Transverse colon (tissue), 4 donors: ENCODE data around the gene KRI1.
A peak's percentile ranks its signal among the peaks of the same experiment; 100 is the strongest.

Experiments
- CTCF ChIP-seq, 5 experiments: fragments of 200-600 bp in 3 of 5; fragments of 450-650 bp in 2 of 5; sonication (generic) in 3 of 5; IDR thresholded peaks; 1 replicate in 2 of 5; 2 replicates in 3 of 5; pipeline ENCODE4 v1.5.1; 2016 to 2017; ENCODE audit warnings: antibody characterized with exemption in 5 of 5, inconsistent platforms in 3 of 5, mild to moderate bottlenecking in 2 of 5, moderate library complexity in 1 of 5
- EP300 ChIP-seq: sonication (generic); formaldehyde crosslinking; IDR thresholded peaks from one replicate; pipeline ENCODE4 v1.6.1; 2017; ENCODE audit warnings: antibody characterized with exemption, low read depth
- POLR2A ChIP-seq: fragments of 450-650 bp; IDR thresholded peaks from one replicate; pipeline ENCODE4 v1.6.1; 2016; ENCODE audit warnings: antibody characterized with exemption, mild to moderate bottlenecking, moderate library complexity
- POLR2AphosphoS5 ChIP-seq, 3 donors: sonication (generic); formaldehyde crosslinking; IDR thresholded peaks; one replicate each; pipeline ENCODE4 v1.6.1; 2016; ENCODE audit warnings: antibody characterized with exemption in 3 of 3

- no peak for TF ChIP-seq CTCF (IDR thresholded peaks at IDR 0.05)
- peak; percentile 77 for TF ChIP-seq POLR2A
- TF ChIP-seq EP300 = no peak
- TF ChIP-seq POLR2AphosphoS5 (IDR thresholded peaks at IDR 0.05) = peak in 2 of 3 donors; percentile 88 to 89
These were observed 22.2 kb downstream of the KRI1 start, which contains the start of gene ATG4D for GRCh38 chr19:10543420-10544241.
